Right renal pelvis (tissue), 4 donors: Measurements from ENCODE around the gene NBPF14. TPM values are rescaled to one million over a fixed set of nuclear protein-coding genes. Genes with fewer than 3 reads are reported as not detected.
"Not testable (repeated sequence)": the region's sequence is repeated elsewhere in the genome, so short reads cannot be mapped to it uniquely, and the experiment has no call there.

Experiments used
- DNase-seq, 4 donors: peaks; one replicate each; pipeline ENCODE4 v3.0.0-alpha.2; 2013; ENCODE audit warnings: low read depth in 4 of 4, low spot score in 3 of 4, missing footprints in 1 of 4
- polyA plus RNA-seq, 4 donors: library from polyadenylated mRNA; unstranded; fragments of 120-200 nt; gene quantifications; one replicate each; pipeline ENCODE4 v1.2.1, GENCODE V29; 2013; ENCODE audit not compliant: insufficient read length in 4 of 4

NBPF14 gene
- polyA plus RNA-seq: 10 to 100 TPM; 27.8 to 32.2 (median 29.3) TPM

- not testable (repeated sequence) for DNase-seq
Measured at GRCh38 chr1:148595911-148596310, at the start of gene NBPF14. Gene NBPF14, minus strand, starts transcription at chr1:148596011. Its CDS starts 294 bp downstream, at chr1:148595717.

GRCh38 chr1:148625451-148625850 lies 29.6 kb upstream of the NBPF14 start:
- not testable (repeated sequence) for DNase-seq

- not testable (repeated sequence) for DNase-seq
Measured at GRCh38 chr1:148618216-148618615, 22.4 kb upstream of the NBPF14 start.

GRCh38 chr1:148605266-148605665 lies 9.5 kb upstream of the NBPF14 start:
- not testable (repeated sequence) for DNase-seq

GRCh38 chr1:148595360-148595759 lies 451 bp downstream of the NBPF14 start:
- DNase-seq: not testable (repeated sequence)

GRCh38 chr1:148591098-148591497 lies 4.7 kb downstream of the NBPF14 start:
- not testable (repeated sequence) for DNase-seq

- DNase-seq: not testable (repeated sequence)
Measured at GRCh38 chr1:148532158-148532557, 63.7 kb downstream of the NBPF14 start.

- not testable (repeated sequence) for DNase-seq
Measured at GRCh38 chr1:148529101-148529567, 66.7 kb downstream of the NBPF14 start.

- DNase-seq: not testable (repeated sequence)
Measured at GRCh38 chr1:148528591-148528990, 67.2 kb downstream of the NBPF14 start.

- DNase-seq: not testable (repeated sequence)
Measured at GRCh38 chr1:148526587-148526986, 69.2 kb downstream of the NBPF14 start.

- DNase-seq: not testable (repeated sequence)
Measured at GRCh38 chr1:148523205-148524144, 72.3 kb downstream of the NBPF14 start.

GRCh38 chr1:148522561-148523204 lies 73.1 kb downstream of the NBPF14 start:
- DNase-seq: peak; percentile 79 to 92 (median 90)

- peak; percentile 60 to 75 (median 69) for DNase-seq
Measured at GRCh38 chr1:148522072-148522471, 73.7 kb downstream of the NBPF14 start.

- not testable (repeated sequence) for DNase-seq
Measured at GRCh38 chr1:148514310-148514709, 81.5 kb downstream of the NBPF14 start.

- not testable (repeated sequence) for DNase-seq
Measured at GRCh38 chr1:148512571-148513184, 83.1 kb downstream of the NBPF14 start.

GRCh38 chr1:148493933-148494332 lies 101.9 kb downstream of the NBPF14 start:
- DNase-seq: not testable (repeated sequence)

- not testable (repeated sequence) for DNase-seq
Measured at GRCh38 chr1:148483029-148483428, 112.8 kb downstream of the NBPF14 start, which contains the start of gene PPIAL4G. Gene PPIAL4G, minus strand, starts transcription at chr1:148483302. Its CDS starts 50 bp downstream, at chr1:148483252.
